Suprapubic skin (tissue), 4 donors: ENCODE data around the gene KRTAP1-3. TPM values are rescaled to one million over a fixed set of nuclear protein-coding genes. Genes with fewer than 3 reads are reported as not detected.
"Not testable (repeated sequence)": the region's sequence is repeated elsewhere in the genome, so short reads cannot be mapped to it uniquely, and the experiment has no call there.

Experiments
- DNase-seq, 2 donors: peaks; one replicate each; pipeline ENCODE4 v3.0.0-alpha.2; 2019; ENCODE audit warnings: low spot score in 2 of 2
- H3K27ac ChIP-seq: fragments of 200-600 bp; sonication (generic); one replicate; pipeline ENCODE4 v1.5.1; 2019
- H3K27me3 ChIP-seq: fragments of 200-600 bp; sonication (generic); one replicate; pipeline ENCODE4 v1.5.1; 2019
- H3K36me3 ChIP-seq: fragments of 200-600 bp; sonication (generic); one replicate; pipeline ENCODE4 v1.5.1; 2019
- H3K4me1 ChIP-seq: fragments of 200-600 bp; sonication (generic); one replicate; pipeline ENCODE4 v1.5.1; 2019
- H3K4me3 ChIP-seq: fragments of 200-600 bp; sonication (generic); one replicate; pipeline ENCODE4 v1.5.1; 2019; ENCODE audit warnings: mild to moderate bottlenecking
- H3K9me3 ChIP-seq: fragments of 200-600 bp; sonication (generic); one replicate; pipeline ENCODE4 v1.5.1; 2019
- EP300 ChIP-seq: sonication (generic); formaldehyde crosslinking; IDR thresholded peaks from one replicate; pipeline ENCODE4 v1.6.1; 2017; ENCODE audit warnings: antibody characterized with exemption
- POLR2A ChIP-seq, 2 donors: fragments of 450-650 bp; IDR thresholded peaks; one replicate each; pipeline ENCODE4 v1.6.1; 2017; ENCODE audit warnings: antibody characterized with exemption in 2 of 2, mild to moderate bottlenecking in 2 of 2, moderate library complexity in 2 of 2
- POLR2AphosphoS5 ChIP-seq, 3 donors: sonication (generic); formaldehyde crosslinking; IDR thresholded peaks; one replicate each; pipeline ENCODE4 v1.6.1; 2017; ENCODE audit warnings: antibody characterized with exemption in 3 of 3
- WGBS: methylation state at CpG from one replicate; pipeline ENCODE4 v1.1.5; 2018; 5-methylcytosine and 5-hydroxymethylcytosine counted together
- total RNA-seq, 4 donors: library from RNA; depleted of rRNA; stranded (reverse); fragments of >200 nt; gene quantifications; one replicate each; pipeline ENCODE4 v1.1.0, GENCODE V29; 2016
- TF ChIP-seq, protein P1 (sequence below), 2 donors: fragments of 200-600 bp in 1 of 2; fragments of 450-650 bp in 1 of 2; sonication (generic) in 1 of 2; IDR thresholded peaks; one replicate each; pipeline ENCODE4 v1.5.1; 2016 to 2019; ENCODE audit warnings: antibody characterized with exemption in 2 of 2, mild to moderate bottlenecking in 1 of 2, moderate library complexity in 1 of 2

The KRTAP1-3 gene
- total RNA-seq, 4 donors from 2014 or later, result 10.7 to 140 (median 28.7) TPM; not detected in 1

- 91% methylated on average over 1 of the region's 1 CpG for WGBS
- no peak for TF ChIP-seq POLR2AphosphoS5 (IDR thresholded peaks at IDR 0.05)
- TF ChIP-seq EP300, result no peak
- TF ChIP-seq, protein P1, sequence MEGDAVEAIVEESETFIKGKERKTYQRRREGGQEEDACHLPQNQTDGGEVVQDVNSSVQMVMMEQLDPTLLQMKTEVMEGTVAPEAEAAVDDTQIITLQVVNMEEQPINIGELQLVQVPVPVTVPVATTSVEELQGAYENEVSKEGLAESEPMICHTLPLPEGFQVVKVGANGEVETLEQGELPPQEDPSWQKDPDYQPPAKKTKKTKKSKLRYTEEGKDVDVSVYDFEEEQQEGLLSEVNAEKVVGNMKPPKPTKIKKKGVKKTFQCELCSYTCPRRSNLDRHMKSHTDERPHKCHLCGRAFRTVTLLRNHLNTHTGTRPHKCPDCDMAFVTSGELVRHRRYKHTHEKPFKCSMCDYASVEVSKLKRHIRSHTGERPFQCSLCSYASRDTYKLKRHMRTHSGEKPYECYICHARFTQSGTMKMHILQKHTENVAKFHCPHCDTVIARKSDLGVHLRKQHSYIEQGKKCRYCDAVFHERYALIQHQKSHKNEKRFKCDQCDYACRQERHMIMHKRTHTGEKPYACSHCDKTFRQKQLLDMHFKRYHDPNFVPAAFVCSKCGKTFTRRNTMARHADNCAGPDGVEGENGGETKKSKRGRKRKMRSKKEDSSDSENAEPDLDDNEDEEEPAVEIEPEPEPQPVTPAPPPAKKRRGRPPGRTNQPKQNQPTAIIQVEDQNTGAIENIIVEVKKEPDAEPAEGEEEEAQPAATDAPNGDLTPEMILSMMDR (IDR thresholded peaks at IDR 0.05), result no peak
These were observed 22.9 kb upstream of the KRTAP1-3 start for GRCh38 chr17:41057547-41057946.

GRCh38 chr17:41055130-41055529, 20.5 kb upstream of the KRTAP1-3 start, which contains the start of gene KRTAP2-2:
TSS of gene KRTAP2-2 (minus strand) at chr17:41055230. CDS start at chr17:41055211, 19 bp downstream.
- not testable (repeated sequence) for H3K4me3 ChIP-seq, H3K27ac ChIP-seq, H3K27me3 ChIP-seq, DNase-seq, H3K4me1 ChIP-seq, H3K36me3 ChIP-seq, H3K9me3 ChIP-seq
- WGBS, result 100% methylated on average over 1 of the region's 6 CpGs

More at GRCh38 chr17:41057547-41057946, 22.9 kb upstream of the KRTAP1-3 start:
- H3K4me3 ChIP-seq, result no peak overlapping the region
- no peaks in the 10 kb centered on the region for H3K9me3 ChIP-seq
- no peak for DNase-seq
- H3K27ac ChIP-seq, result no peak overlapping the region
- no peaks in the 10 kb centered on the region for H3K4me1 ChIP-seq
- H3K27me3 ChIP-seq, result peaks cover 4% of the 10 kb centered on the region
- no peaks in the 10 kb centered on the region for H3K36me3 ChIP-seq

DNA sequence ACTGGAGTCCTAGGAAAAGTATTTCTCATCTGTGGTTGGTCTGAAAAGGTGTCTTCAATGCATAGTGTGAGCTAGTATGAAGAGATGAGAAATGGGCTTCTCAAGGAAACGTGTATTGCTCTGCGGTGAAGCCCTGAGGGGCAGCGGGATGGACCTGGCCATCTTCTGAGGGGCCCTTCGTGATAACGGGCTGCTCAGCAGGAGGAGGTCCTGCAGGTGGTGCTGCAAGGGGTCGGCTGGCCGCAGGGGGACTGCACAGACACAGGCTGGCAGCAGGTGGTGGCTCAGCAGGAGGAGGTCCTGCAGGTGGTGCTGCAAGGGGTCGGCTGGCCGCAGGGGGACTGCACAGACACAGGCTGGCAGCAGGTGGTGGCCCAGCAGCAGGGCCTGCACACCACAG, 19.9 kb upstream of the KRTAP1-3 start:
- not testable (repeated sequence) for H3K9me3 ChIP-seq, H3K4me1 ChIP-seq, H3K27ac ChIP-seq, H3K36me3 ChIP-seq, DNase-seq, H3K4me3 ChIP-seq, H3K27me3 ChIP-seq
- WGBS, result 83% methylated on average over 7 of the region's 9 CpGs

DNA sequence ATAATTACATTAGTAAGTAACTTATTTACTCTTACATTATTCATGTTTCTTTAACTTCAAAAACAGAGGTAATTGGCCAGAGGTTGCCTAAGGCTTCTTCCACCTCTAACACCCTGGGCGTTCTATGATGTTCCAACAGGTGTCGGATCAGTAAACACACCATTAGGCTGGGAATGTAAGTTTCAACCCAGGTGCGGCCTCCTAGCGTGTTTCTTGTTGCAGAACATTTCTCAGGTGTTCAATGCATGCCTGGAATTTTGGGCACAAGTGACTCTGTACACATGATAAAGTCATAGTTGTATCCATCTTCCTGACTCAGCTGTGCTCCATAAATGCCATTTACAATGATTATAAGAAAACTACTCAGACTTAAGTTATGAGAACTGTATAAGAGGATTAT, 19.4 kb upstream of the KRTAP1-3 start:
- no peak for TF ChIP-seq POLR2A (IDR thresholded peaks at IDR 0.05)
- TF ChIP-seq, protein P1 (IDR thresholded peaks at IDR 0.05), result no peak
- TF ChIP-seq POLR2AphosphoS5 (IDR thresholded peaks at IDR 0.05), result no peak
- no peak for TF ChIP-seq EP300
- H3K36me3 ChIP-seq, result no peaks in the 10 kb centered on the region
- H3K4me3 ChIP-seq, result no peak overlapping the region
- DNase-seq, result no peak
- H3K9me3 ChIP-seq, result no peaks in the 10 kb centered on the region
- H3K4me1 ChIP-seq, result no peaks in the 10 kb centered on the region
- no peak overlapping the region for H3K27ac ChIP-seq
- WGBS, result 91% methylated on average over 4 of the region's 4 CpGs
- no peaks in the 10 kb centered on the region for H3K27me3 ChIP-seq

GRCh38 chr17:41052566-41052965, 17.9 kb upstream of the KRTAP1-3 start:
- Histone ChIP-seq H3K36me3 (no peaks in the 10 kb centered on the region), H3K9me3 (no peaks in the 10 kb centered on the region), H3K27ac (no peak overlapping the region), H3K4me3 (no peak overlapping the region), H3K27me3 (peaks cover 6% of the 10 kb centered on the region), H3K4me1 (no peaks in the 10 kb centered on the region)
- DNase-seq, result no peak
- TF ChIP-seq POLR2AphosphoS5 (IDR thresholded peaks at IDR 0.05), result no peak
- TF ChIP-seq EP300, result no peak
- TF ChIP-seq, protein P1 (IDR thresholded peaks at IDR 0.05), result no peak
- TF ChIP-seq POLR2A (IDR thresholded peaks at IDR 0.05), result no peak

GRCh38 chr17:41049110-41049509, 14.4 kb upstream of the KRTAP1-3 start:
- Histone ChIP-seq H3K4me1 (no peaks in the 10 kb centered on the region), H3K36me3 (no peaks in the 10 kb centered on the region), H3K4me3 (no peak overlapping the region), H3K9me3 (no peaks in the 10 kb centered on the region), H3K27me3 (peaks cover 9% of the 10 kb centered on the region), H3K27ac (no peak overlapping the region)
- 69% methylated on average over 2 of the region's 2 CpGs for WGBS
- TF ChIP-seq, protein P1 (IDR thresholded peaks at IDR 0.05), result no peak
- TF ChIP-seq POLR2A (IDR thresholded peaks at IDR 0.05), result no peak
- no peak for TF ChIP-seq EP300
- DNase-seq, result no peak
